ENCODE results near the gene SPAG17.

SPAG17 gene

GRCh38 chr1:118148034-118148433 is 37.0 kb downstream of the SPAG17 start:
- Histone ChIP-seq H3K4me3 (ENCODE audit: low read depth in 1 of 2, low read length in 2 of 2) (no peak overlapping the region), H2AFZ (ENCODE audit: low read depth, low read length) (no peak overlapping the region), H3K9me3 (ENCODE audit: insufficient read depth, low read length, severe bottlenecking) (no peaks in the 10 kb centered on the region), H3K27ac (ENCODE audit: low read length) (no peak overlapping the region), H3K4me1 (ENCODE audit: insufficient read depth, low read length) (no peaks in the 10 kb centered on the region), H3K79me2 (ENCODE audit: insufficient read depth, low read length) (no peaks in the 10 kb centered on the region), H3K36me3 (ENCODE audit: insufficient read depth, low read length) (no peaks in the 10 kb centered on the region), H3K27me3 (ENCODE audit: insufficient read depth, low read length, poor library complexity) (no peaks in the 10 kb centered on the region), H4K20me1 (ENCODE audit: insufficient read depth, low read length) (no peaks in the 10 kb centered on the region), H3K9ac (ENCODE audit: low read depth, low read length) (no peak overlapping the region), H3K4me2 (ENCODE audit: insufficient read depth, low read length) (no peak overlapping the region)
- ATAC-seq (ENCODE audit: insufficient read depth, low read depth) = no peak
- no peak for TF ChIP-seq CTCF (IDR thresholded peaks at IDR 0.05; ENCODE audit: borderline replicate concordance, extremely low read depth, low read length, poor library complexity, severe bottlenecking)
- TF ChIP-seq EZH2 (IDR thresholded peaks at IDR 0.05; ENCODE audit: borderline replicate concordance, low read depth, low read length, severe bottlenecking) = no peak
- no peak for DNase-seq

GRCh38 chr1:118147522-118147921 is 37.5 kb downstream of the SPAG17 start:
- no peaks in the 10 kb centered on the region for H3K27me3 ChIP-seq (ENCODE audit: insufficient read depth, low read length, poor library complexity)
- DNase-seq (no peak), ATAC-seq (ENCODE audit: insufficient read depth, low read depth) (no peak)
- no peak overlapping the region for H3K4me3 ChIP-seq (ENCODE audit: low read depth in 1 of 2, low read length in 2 of 2)
- no peaks in the 10 kb centered on the region for H3K36me3 ChIP-seq (ENCODE audit: insufficient read depth, low read length)
- H3K27ac ChIP-seq (ENCODE audit: low read length) = no peak overlapping the region
- H3K9me3 ChIP-seq (ENCODE audit: insufficient read depth, low read length, severe bottlenecking) = no peaks in the 10 kb centered on the region
- H4K20me1 ChIP-seq (ENCODE audit: insufficient read depth, low read length) = no peaks in the 10 kb centered on the region
- no peaks in the 10 kb centered on the region for H3K79me2 ChIP-seq (ENCODE audit: insufficient read depth, low read length)
- H3K4me2 ChIP-seq (ENCODE audit: insufficient read depth, low read length) = no peak overlapping the region
- H3K4me1 ChIP-seq (ENCODE audit: insufficient read depth, low read length) = no peaks in the 10 kb centered on the region
- H3K9ac ChIP-seq (ENCODE audit: low read depth, low read length) = no peak overlapping the region
- TF ChIP-seq CTCF (IDR thresholded peaks at IDR 0.05; ENCODE audit: borderline replicate concordance, extremely low read depth, low read length, poor library complexity, severe bottlenecking) (no peak), EZH2 (IDR thresholded peaks at IDR 0.05; ENCODE audit: borderline replicate concordance, low read depth, low read length, severe bottlenecking) (no peak)
- no peak overlapping the region for H2AFZ ChIP-seq (ENCODE audit: low read depth, low read length)

- ATAC-seq (ENCODE audit: insufficient read depth, low read depth) = no peak
These were observed 39.3 kb downstream of the SPAG17 start for GRCh38 chr1:118145721-118146120.

More at GRCh38 chr1:118145721-118146120, 39.3 kb downstream of the SPAG17 start:
- TF ChIP-seq EZH2 (IDR thresholded peaks at IDR 0.05; ENCODE audit: borderline replicate concordance, low read depth, low read length, severe bottlenecking) (no peak), CTCF (IDR thresholded peaks at IDR 0.05; ENCODE audit: borderline replicate concordance, extremely low read depth, low read length, poor library complexity, severe bottlenecking) (no peak)
- Histone ChIP-seq H2AFZ (ENCODE audit: low read depth, low read length) (no peak overlapping the region), H3K27me3 (ENCODE audit: insufficient read depth, low read length, poor library complexity) (no peaks in the 10 kb centered on the region), H4K20me1 (ENCODE audit: insufficient read depth, low read length) (no peaks in the 10 kb centered on the region), H3K79me2 (ENCODE audit: insufficient read depth, low read length) (no peaks in the 10 kb centered on the region), H3K27ac (ENCODE audit: low read length) (no peak overlapping the region), H3K9me3 (ENCODE audit: insufficient read depth, low read length, severe bottlenecking) (no peaks in the 10 kb centered on the region), H3K4me2 (ENCODE audit: insufficient read depth, low read length) (no peak overlapping the region), H3K9ac (ENCODE audit: low read depth, low read length) (no peak overlapping the region), H3K4me3 (ENCODE audit: low read depth in 1 of 2, low read length in 2 of 2) (no peak overlapping the region), H3K36me3 (ENCODE audit: insufficient read depth, low read length) (no peaks in the 10 kb centered on the region), H3K4me1 (ENCODE audit: insufficient read depth, low read length) (no peaks in the 10 kb centered on the region)
- no peak for DNase-seq
